Heart right ventricle (tissue), 16 donors: Measurements from ENCODE around the gene CTSA. TPM values are rescaled to one million over a fixed set of nuclear protein-coding genes. Genes with fewer than 3 reads are reported as not detected.

Source experiments
- ATAC-seq, 8 donors: fragments of 200-7000 bp; cut with Tn5 transposase; one replicate each; pipeline ENCODE4 v1.9.1; 2020; ENCODE audit warnings: mild to moderate bottlenecking in 8 of 8, moderate library complexity in 8 of 8, moderate number of reproducible peaks in 1 of 8
- DNase-seq, 2 donors: peaks; one replicate each; pipeline ENCODE4 v3.0.0-alpha.2; 2020
- H3K27ac ChIP-seq, 10 donors: fragments of 200-600 bp; sonication (generic) in 2 of 10; one replicate each; pipeline versions ENCODE4 v1.5.0 to v1.8.0; 2020 to 2022; ENCODE audit warnings: mild to moderate bottlenecking in 3 of 10
- H3K27me3 ChIP-seq, 7 donors: fragments of 200-600 bp; one replicate each; pipeline ENCODE4 v1.8.0; 2021 to 2022; ENCODE audit warnings: mild to moderate bottlenecking in 2 of 7
- H3K36me3 ChIP-seq, 9 donors: fragments of 200-600 bp; sonication (generic) in 1 of 9; one replicate each; pipeline versions ENCODE4 v1.5.0 to v1.8.0; 2020 to 2022; ENCODE audit warnings: mild to moderate bottlenecking in 2 of 9
- H3K4me1 ChIP-seq, 9 donors: fragments of 200-600 bp; sonication (generic) in 1 of 9; one replicate each; pipeline versions ENCODE4 v1.5.0 to v1.8.0; 2020 to 2022; ENCODE audit warnings: mild to moderate bottlenecking in 4 of 9
- H3K4me3 ChIP-seq, 10 donors: fragments of 200-600 bp; sonication (generic) in 2 of 10; one replicate each; pipeline versions ENCODE4 v1.5.0 to v1.8.0; 2020 to 2022; ENCODE audit warnings: mild to moderate bottlenecking in 7 of 10, moderate library complexity in 2 of 10
- H3K9me3 ChIP-seq, 11 donors: fragments of 200-600 bp in 10 of 11; sonication (generic) in 2 of 11; one replicate each; pipeline versions ENCODE4 v1.5.0 to v1.8.0; 2013 to 2022; ENCODE audit warnings: mild to moderate bottlenecking in 2 of 11, control low read depth in 1 of 11, moderate library complexity in 1 of 11
- WGBS, 2 donors: extraction: QIAGEN DNeasy Blood & Tissue Kit; methylation state at CpG; one replicate each; pipeline ENCODE4 v1.1.7; 2013; ENCODE audit warnings: inconsistent platforms in 1 of 2; 5-methylcytosine and 5-hydroxymethylcytosine counted together
- intact Hi-C, 10 donors: fragments of 100-400 bp; cut with DNase I; formaldehyde crosslinking; loops; one replicate each; pipeline versions ENCODE4 v1.11.1 to v1.14.2; 2022
- polyA plus RNA-seq, 2 donors: library from polyadenylated mRNA; stranded (reverse); fragments of 200-250 nt; gene quantifications; one replicate each; pipeline ENCODE4 v1.2.3, GENCODE V29; 2013
- total RNA-seq, 10 donors: library from RNA; stranded (reverse); fragmentation: NEBNext Ultra II Directional in 3 of 10; extraction: Animal tissue kit (Norgen Biotek cat#: 25700) in 3 of 10; gene quantifications; one replicate each; pipeline versions ENCODE4 v1.2.1 to v1.2.4, GENCODE V29; 2021 to 2023
- TF ChIP-seq, protein P1 (sequence below), 9 donors: fragments of 200-600 bp; sonication (generic) in 2 of 9; IDR thresholded peaks; one replicate each; pipeline versions ENCODE4 v1.5.0 to v1.8.0; 2021 to 2022; ENCODE audit warnings: antibody characterized with exemption in 9 of 9, mild to moderate bottlenecking in 5 of 9, moderate library complexity in 1 of 9
- donor health status: Arrhythmogenic right ventricular cardiomyopathy.
- donor health status: ischemic (EF 13 %, LVEDD 7.1; RV severe dilation, severe dysfunction).
- donor health status: healthy with polysubstance abuse.
- donor health status: DM: no; HTN: yes; CAD: no.
- donor health status: DM: no; HTN: no; CAD: no.
- donor health status: ischemic (EF 25% LVEDD 6.9; RV normal size, moderate dysfunction).
- donor health status: ischemic (EF 25% LVEDD 5.7; RV mildly dilated, moderate dysfunction).
- donor health status: healthy.
- donor health status: DM: yes; HTN: yes; CAD: no.
- donor health status: Ischemic cardiomyopathy.
- donor health status: ischemic (EF 35%, LVEDD 5.7; RV mildly dilated, moderate dysfunction).
- donor health status: nonischemic (EF 11% LVEDD 7.7; RV severe dilation, severe dysfunction).
- donor health status: DM: yes; HTN: yes; CAD: no.
- donor health status: PGD.
- donor health status: ischemic (EF 29% LVEDD 5.4; RV normal size, mild dysfunction).
- donor health status: nonischemic (EF 23%, LVEDD 6.1; RV moderate dilation, normal function).

Gene CTSA
- total and polyA plus RNA-seq, 12 donors = 75.1 to 173 (median 102) TPM

DNA sequence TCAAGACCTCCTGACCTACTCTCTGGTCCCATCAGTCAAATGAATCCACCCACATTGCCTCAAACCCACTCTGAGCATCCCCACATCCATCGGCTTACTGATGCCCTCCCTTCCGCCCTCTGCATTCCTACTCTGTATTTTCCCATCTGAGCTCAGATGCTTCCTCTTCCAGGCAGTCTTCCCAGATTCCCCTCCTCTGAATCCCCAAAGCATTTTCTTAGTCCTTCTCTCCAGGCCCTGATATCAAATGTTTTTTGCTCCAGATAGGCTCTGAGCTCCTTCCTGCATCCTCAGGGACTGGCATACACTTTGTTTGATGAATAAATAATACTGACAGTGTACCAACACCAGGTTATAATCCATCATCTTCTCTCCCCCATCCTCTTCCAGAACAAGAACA is 16.9 kb downstream of the CTSA start:
- intact Hi-C loops = no loop called here
- peaks cover 0 to 11% (median 0%) of the 10 kb centered on the region in 7 donors for H3K27me3 ChIP-seq
- ATAC-seq = no peak
- peaks cover 0 to 66% (median 0%) of the 10 kb centered on the region in 9 donors for H3K36me3 ChIP-seq
- peaks cover 6 to 36% (median 27%) of the 10 kb centered on the region in 9 donors for H3K4me1 ChIP-seq
- 95 to 97% methylated on average over 2 of the region's 2 CpGs for WGBS, 2 donors
- TF ChIP-seq, protein P1, sequence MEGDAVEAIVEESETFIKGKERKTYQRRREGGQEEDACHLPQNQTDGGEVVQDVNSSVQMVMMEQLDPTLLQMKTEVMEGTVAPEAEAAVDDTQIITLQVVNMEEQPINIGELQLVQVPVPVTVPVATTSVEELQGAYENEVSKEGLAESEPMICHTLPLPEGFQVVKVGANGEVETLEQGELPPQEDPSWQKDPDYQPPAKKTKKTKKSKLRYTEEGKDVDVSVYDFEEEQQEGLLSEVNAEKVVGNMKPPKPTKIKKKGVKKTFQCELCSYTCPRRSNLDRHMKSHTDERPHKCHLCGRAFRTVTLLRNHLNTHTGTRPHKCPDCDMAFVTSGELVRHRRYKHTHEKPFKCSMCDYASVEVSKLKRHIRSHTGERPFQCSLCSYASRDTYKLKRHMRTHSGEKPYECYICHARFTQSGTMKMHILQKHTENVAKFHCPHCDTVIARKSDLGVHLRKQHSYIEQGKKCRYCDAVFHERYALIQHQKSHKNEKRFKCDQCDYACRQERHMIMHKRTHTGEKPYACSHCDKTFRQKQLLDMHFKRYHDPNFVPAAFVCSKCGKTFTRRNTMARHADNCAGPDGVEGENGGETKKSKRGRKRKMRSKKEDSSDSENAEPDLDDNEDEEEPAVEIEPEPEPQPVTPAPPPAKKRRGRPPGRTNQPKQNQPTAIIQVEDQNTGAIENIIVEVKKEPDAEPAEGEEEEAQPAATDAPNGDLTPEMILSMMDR (IDR thresholded peaks at IDR 0.05) = no peak
- DNase-seq = no peak
- H3K9me3 ChIP-seq = no peaks in the 10 kb centered on the region
- no peak overlapping the region for H3K4me3 ChIP-seq
- no peak overlapping the region for H3K27ac ChIP-seq

DNA sequence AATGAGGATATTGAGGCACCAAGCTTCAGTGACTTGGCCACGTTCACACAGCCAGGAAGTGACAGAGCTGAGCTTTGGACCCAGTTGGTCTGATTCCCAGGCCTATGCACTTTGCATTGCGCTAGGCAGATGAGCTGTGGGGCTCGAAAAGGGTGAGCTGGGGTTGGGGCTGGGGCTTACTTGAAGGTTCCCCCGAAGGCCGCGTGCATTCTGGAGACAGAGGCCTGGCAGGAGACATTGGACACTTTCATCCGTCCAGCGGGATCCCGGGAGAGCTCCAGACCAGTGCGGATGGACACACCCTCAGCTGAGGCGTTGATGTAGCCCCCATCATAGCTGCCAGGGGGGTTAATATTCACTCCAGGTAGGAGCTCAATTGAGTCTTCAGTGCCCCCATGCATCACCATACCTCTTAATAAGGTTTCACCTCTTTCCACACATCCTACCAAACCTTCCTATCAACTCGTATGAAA is 18.2 kb downstream of the CTSA start:
- no peak for DNase-seq
- 90 to 91% methylated on average over 12 of the region's 12 CpGs for WGBS, 2 donors
- Histone ChIP-seq H3K27me3 (peaks cover 0 to 11% (median 0%) of the 10 kb centered on the region in 7 donors), H3K4me3 (peak overlapping the region in 1 of 10 donors; percentile 59), H3K27ac (peak overlapping the region in 2 of 10 donors; percentile 83 to 84), H3K4me1 (peaks cover 6 to 49% (median 27%) of the 10 kb centered on the region in 9 donors), H3K9me3 (no peaks in the 10 kb centered on the region), H3K36me3 (peaks cover 0 to 53% (median 0%) of the 10 kb centered on the region in 9 donors)
- no peak for ATAC-seq
- intact Hi-C loops = no loop called here
- TF ChIP-seq, protein P1 (IDR thresholded peaks at IDR 0.05) = no peak

DNA sequence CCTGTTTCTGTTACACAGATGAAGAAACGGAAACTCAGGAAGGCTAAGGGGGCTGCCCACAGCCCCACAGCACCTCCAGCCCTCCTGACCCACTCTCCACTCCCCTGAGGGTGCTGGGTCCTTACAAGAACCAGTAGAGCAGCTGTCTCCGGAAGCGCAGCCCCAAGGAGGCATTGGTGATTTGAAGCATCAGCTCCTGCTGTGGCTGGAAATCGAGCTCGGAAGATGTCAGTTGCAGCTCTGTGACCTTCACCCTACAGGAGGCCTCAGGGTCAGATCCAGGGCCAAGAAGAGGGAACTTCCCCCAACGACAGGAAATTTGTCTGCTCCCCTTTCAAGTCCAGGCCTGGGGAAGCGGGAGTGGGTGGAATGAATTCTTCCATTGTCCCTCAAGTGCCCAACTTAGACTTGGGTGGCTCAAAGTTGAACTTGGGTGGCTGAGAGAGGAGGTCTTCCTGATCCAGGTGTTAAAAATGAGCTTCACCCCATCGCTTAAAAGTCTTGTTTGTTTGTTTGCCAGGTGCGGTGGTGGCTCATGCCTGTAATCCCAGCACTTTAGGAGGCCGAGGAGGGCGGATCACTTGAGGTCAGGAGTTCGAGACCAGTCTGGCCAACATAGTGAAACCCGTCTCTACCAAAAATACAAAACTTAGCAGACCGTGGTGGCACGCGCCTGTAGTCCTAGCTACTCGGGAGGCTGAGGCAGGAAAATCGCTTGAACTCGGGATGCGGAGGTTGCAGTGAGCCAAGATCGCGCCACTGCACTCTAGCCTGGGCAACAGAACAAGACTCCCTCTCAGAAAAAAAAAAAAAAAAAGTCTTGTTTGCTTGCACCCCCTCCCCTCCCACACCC is 18.9 kb downstream of the CTSA start:
- Histone ChIP-seq H3K9me3 (no peaks in the 10 kb centered on the region), H3K27ac (peak overlapping the region in 7 of 10 donors; percentile 15 to 84 (median 50)), H3K4me3 (peak overlapping the region in 8 of 10 donors; percentile 46 to 64 (median 60)), H3K36me3 (peaks cover 0 to 46% (median 0%) of the 10 kb centered on the region in 9 donors), H3K4me1 (peaks cover 6 to 55% (median 27%) of the 10 kb centered on the region in 9 donors), H3K27me3 (peaks cover 0 to 11% (median 0%) of the 10 kb centered on the region in 7 donors)
- ATAC-seq (no peak), DNase-seq (no peak)
- TF ChIP-seq, protein P1 (IDR thresholded peaks at IDR 0.05) = no peak
- WGBS, 2 donors = 77 to 82% methylated on average over 22 of the region's 22 CpGs
- intact Hi-C loops = loop anchor here in 2 of 10 donors (2.0 kb wide), 2 partner anchors 19 to 25 kb away; partner anchors contain the start of genes PCIF1 (in 2 of the 2), CTSA (in 1 of the 2) and NEURL2 (in 1 of the 2)
